Measurements from ENCODE around the gene ANKRD40CL. TPM values are rescaled to one million over a fixed set of nuclear protein-coding genes. Genes with fewer than 3 reads are reported as not detected.

Gene ANKRD40CL
- polyA plus RNA-seq, 1 donor (not counting 4 experiments of a cell fraction or from before 2014, with no cell fraction given): not detected

GRCh38 chr17:50745631-50746030, 21.7 kb downstream of the ANKRD40CL start:
- Histone ChIP-seq H3K27ac (ENCODE audit: control insufficient read depth, insufficient read depth, low read length) (no peak overlapping the region), H3K27me3 (ENCODE audit: control insufficient read depth, extremely low read depth, insufficient read depth, low read length) (no peaks in the 10 kb centered on the region), H3K4me3 (ENCODE audit: control insufficient read depth in 2 of 3, extremely low read depth in 1 of 3, insufficient read depth in 2 of 3, low read depth in 1 of 3, low read length in 3 of 3) (no peak overlapping the region), H4K20me1 (ENCODE audit: control insufficient read depth, extremely low read depth, insufficient read depth, low read length) (peaks cover 2% of the 10 kb centered on the region), H3K9me1 (ENCODE audit: control insufficient read depth, extremely low read depth, insufficient read depth, low read length) (no peaks in the 10 kb centered on the region), H2AFZ (ENCODE audit: control insufficient read depth, low read length) (no peak overlapping the region), H3K9me3 (ENCODE audit: control insufficient read depth, low read depth, low read length) (no peaks in the 10 kb centered on the region), H3K4me2 (ENCODE audit: control insufficient read depth, extremely low read depth, insufficient read depth, low read depth, low read length) (no peak overlapping the region), H3K36me3 (ENCODE audit: control insufficient read depth in 2 of 2, extremely low read depth in 1 of 2, insufficient read depth in 2 of 2, low read length in 2 of 2) (peaks cover 29 to 35% of the 10 kb centered on the region in 2 experiments), H3K9ac (ENCODE audit: control insufficient read depth, extremely low read depth, insufficient read depth, low read length) (no peak overlapping the region), H3K4me1 (ENCODE audit: control insufficient read depth, extremely low read depth, insufficient read depth, low read length) (no peaks in the 10 kb centered on the region), H3K79me2 (ENCODE audit: control insufficient read depth, insufficient read depth, low read length) (peaks cover 13% of the 10 kb centered on the region)
- TF ChIP-seq EZH2 (IDR thresholded peaks at IDR 0.05; ENCODE audit: low read length): no peak
- no peak for TF ChIP-seq CTCF (optimal IDR thresholded peaks at IDR 0.05 in 1 of 3, IDR thresholded peaks at IDR 0.05 in 1 of 3, conservative IDR thresholded peaks at IDR 0.05 in 1 of 3; ENCODE audit: extremely low read depth in 1 of 3, insufficient read depth in 2 of 3, low read length in 3 of 3)
- dilution Hi-C loops (cut with MboI; ENCODE audit: extremely low pct_ligation_motif_present, low sequenced_read_pairs): no loop called here
- FAIRE-seq (no peak), DNase-seq (ENCODE audit: low read depth, low spot score) (no peak)

- Histone ChIP-seq H3K4me3 (ENCODE audit: control insufficient read depth in 2 of 3, extremely low read depth in 1 of 3, insufficient read depth in 2 of 3, low read depth in 1 of 3, low read length in 3 of 3) (no peak overlapping the region), H3K27me3 (ENCODE audit: control insufficient read depth, extremely low read depth, insufficient read depth, low read length) (no peaks in the 10 kb centered on the region), H3K9ac (ENCODE audit: control insufficient read depth, extremely low read depth, insufficient read depth, low read length) (no peak overlapping the region), H3K4me1 (ENCODE audit: control insufficient read depth, extremely low read depth, insufficient read depth, low read length) (no peaks in the 10 kb centered on the region), H3K36me3 (ENCODE audit: control insufficient read depth in 2 of 2, extremely low read depth in 1 of 2, insufficient read depth in 2 of 2, low read length in 2 of 2) (peaks cover 25 to 26% of the 10 kb centered on the region in 2 experiments), H3K27ac (ENCODE audit: control insufficient read depth, insufficient read depth, low read length) (no peak overlapping the region), H3K9me3 (ENCODE audit: control insufficient read depth, low read depth, low read length) (no peaks in the 10 kb centered on the region), H2AFZ (ENCODE audit: control insufficient read depth, low read length) (no peak overlapping the region), H3K79me2 (ENCODE audit: control insufficient read depth, insufficient read depth, low read length) (peaks cover 67% of the 10 kb centered on the region), H4K20me1 (ENCODE audit: control insufficient read depth, extremely low read depth, insufficient read depth, low read length) (peaks cover 16% of the 10 kb centered on the region), H3K9me1 (ENCODE audit: control insufficient read depth, extremely low read depth, insufficient read depth, low read length) (no peaks in the 10 kb centered on the region), H3K4me2 (ENCODE audit: control insufficient read depth, extremely low read depth, insufficient read depth, low read depth, low read length) (no peak overlapping the region)
- TF ChIP-seq EZH2 (IDR thresholded peaks at IDR 0.05; ENCODE audit: low read length) (no peak), CTCF (optimal IDR thresholded peaks at IDR 0.05 in 1 of 3, IDR thresholded peaks at IDR 0.05 in 1 of 3, conservative IDR thresholded peaks at IDR 0.05 in 1 of 3; ENCODE audit: extremely low read depth in 1 of 3, insufficient read depth in 2 of 3, low read length in 3 of 3) (no peak)
- FAIRE-seq: no peak
- dilution Hi-C loops (cut with MboI; ENCODE audit: extremely low pct_ligation_motif_present, low sequenced_read_pairs): no loop called here
- no peak for DNase-seq (ENCODE audit: low read depth, low spot score)
These were observed 28.2 kb downstream of the ANKRD40CL start for GRCh38 chr17:50739098-50739497.
